Measurements from ENCODE around the gene RAVER1.
A peak's percentile ranks its signal among the peaks of the same experiment; 100 is the strongest.
"Not testable (repeated sequence)": the region's sequence is repeated elsewhere in the genome, so short reads cannot be mapped to it uniquely, and the experiment has no call there.

RAVER1 gene

GRCh38 chr19:10339380-10339960 is 6.1 kb upstream of the RAVER1 start, which contains the start of gene ICAM3:
ICAM3 (minus strand) TSS chr19:10339624; CDS start chr19:10339614, 10 bp downstream.
- Histone ChIP-seq H3K4me2 (ENCODE audit: insufficient read depth, low read length) (peak within 1 kb of the TSS; percentile 77), H3K79me2 (ENCODE audit: insufficient read depth, low read length) (peaks cover 14% of the 10 kb centered on the region), H3K36me3 (ENCODE audit: insufficient read depth, low read length) (peaks cover 9% of the 10 kb centered on the region), H3K9me3 (ENCODE audit: insufficient read depth, low read length, severe bottlenecking) (no peaks in the 10 kb centered on the region), H4K20me1 (ENCODE audit: insufficient read depth, low read length) (no peaks in the 10 kb centered on the region), H3K9ac (ENCODE audit: low read depth, low read length) (peak within 1 kb of the TSS; percentile 61), H3K27me3 (ENCODE audit: insufficient read depth, low read length, poor library complexity) (no peaks in the 10 kb centered on the region), H3K4me3 (ENCODE audit: low read depth in 1 of 2, low read length in 2 of 2) (peak within 1 kb of the TSS; percentile 4 to 64; a peak in 3 of 4 replicates), H2AFZ (ENCODE audit: low read depth, low read length) (peak within 1 kb of the TSS; percentile 95), H3K27ac (ENCODE audit: low read length) (peak within 1 kb of the TSS; percentile 88), H3K4me1 (ENCODE audit: insufficient read depth, low read length) (peaks cover 32% of the 10 kb centered on the region)
- ATAC-seq (ENCODE audit: insufficient read depth, low read depth) = peak; percentile 96
- DNase-seq = peak; percentile 81
- no peak for TF ChIP-seq EZH2 (IDR thresholded peaks at IDR 0.05; ENCODE audit: borderline replicate concordance, low read depth, low read length, severe bottlenecking)
- no peak for TF ChIP-seq CTCF (IDR thresholded peaks at IDR 0.05; ENCODE audit: borderline replicate concordance, extremely low read depth, low read length, poor library complexity, severe bottlenecking)

GRCh38 chr19:10338940-10339339 is 5.6 kb upstream of the RAVER1 start:
- Histone ChIP-seq H3K9ac (ENCODE audit: low read depth, low read length) (peak overlapping the region; percentile 61), H3K9me3 (ENCODE audit: insufficient read depth, low read length, severe bottlenecking) (no peaks in the 10 kb centered on the region), H2AFZ (ENCODE audit: low read depth, low read length) (peak overlapping the region; percentile 95), H3K27me3 (ENCODE audit: insufficient read depth, low read length, poor library complexity) (no peaks in the 10 kb centered on the region), H3K36me3 (ENCODE audit: insufficient read depth, low read length) (peaks cover 12% of the 10 kb centered on the region), H3K79me2 (ENCODE audit: insufficient read depth, low read length) (peaks cover 19% of the 10 kb centered on the region), H3K4me1 (ENCODE audit: insufficient read depth, low read length) (peaks cover 38% of the 10 kb centered on the region), H3K4me3 (ENCODE audit: low read depth in 1 of 2, low read length in 2 of 2) (peak overlapping the region; percentile 4 to 64; a peak in 3 of 4 replicates), H4K20me1 (ENCODE audit: insufficient read depth, low read length) (no peaks in the 10 kb centered on the region), H3K27ac (ENCODE audit: low read length) (peak overlapping the region; percentile 88), H3K4me2 (ENCODE audit: insufficient read depth, low read length) (peak overlapping the region; percentile 77)
- DNase-seq (no peak), ATAC-seq (ENCODE audit: insufficient read depth, low read depth) (no peak)
- TF ChIP-seq CTCF (IDR thresholded peaks at IDR 0.05; ENCODE audit: borderline replicate concordance, extremely low read depth, low read length, poor library complexity, severe bottlenecking) = no peak
- TF ChIP-seq EZH2 (IDR thresholded peaks at IDR 0.05; ENCODE audit: borderline replicate concordance, low read depth, low read length, severe bottlenecking) = no peak

GRCh38 chr19:10336725-10337124 is 3.4 kb upstream of the RAVER1 start:
- not testable (repeated sequence) for H3K9me3 ChIP-seq (ENCODE audit: insufficient read depth, low read length, severe bottlenecking); ATAC-seq (ENCODE audit: insufficient read depth, low read depth); H3K4me2 ChIP-seq (ENCODE audit: insufficient read depth, low read length); H3K27ac ChIP-seq (ENCODE audit: low read length); DNase-seq; H3K9ac ChIP-seq (ENCODE audit: low read depth, low read length); H2AFZ ChIP-seq (ENCODE audit: low read depth, low read length); H3K27me3 ChIP-seq (ENCODE audit: insufficient read depth, low read length, poor library complexity); H3K4me3 ChIP-seq (ENCODE audit: low read depth in 1 of 2, low read length in 2 of 2)
- peaks cover 23% of the 10 kb centered on the region for H3K36me3 ChIP-seq (ENCODE audit: insufficient read depth, low read length)
- peaks cover 13% of the 10 kb centered on the region for H4K20me1 ChIP-seq (ENCODE audit: insufficient read depth, low read length)
- peaks cover 38% of the 10 kb centered on the region for H3K79me2 ChIP-seq (ENCODE audit: insufficient read depth, low read length)
- H3K4me1 ChIP-seq (ENCODE audit: insufficient read depth, low read length) = peaks cover 52% of the 10 kb centered on the region

GRCh38 chr19:10335352-10335985 is 2.1 kb upstream of the RAVER1 start:
- Histone ChIP-seq H3K4me1 (ENCODE audit: insufficient read depth, low read length) (peaks cover 52% of the 10 kb centered on the region), H3K4me2 (ENCODE audit: insufficient read depth, low read length) (no peak overlapping the region), H3K9me3 (ENCODE audit: insufficient read depth, low read length, severe bottlenecking) (no peaks in the 10 kb centered on the region), H3K27ac (ENCODE audit: low read length) (no peak overlapping the region), H3K36me3 (ENCODE audit: insufficient read depth, low read length) (peaks cover 30% of the 10 kb centered on the region), H3K9ac (ENCODE audit: low read depth, low read length) (no peak overlapping the region), H2AFZ (ENCODE audit: low read depth, low read length) (no peak overlapping the region), H4K20me1 (ENCODE audit: insufficient read depth, low read length) (peaks cover 21% of the 10 kb centered on the region), H3K4me3 (ENCODE audit: low read depth in 1 of 2, low read length in 2 of 2) (no peak overlapping the region), H3K79me2 (ENCODE audit: insufficient read depth, low read length) (peaks cover 48% of the 10 kb centered on the region), H3K27me3 (ENCODE audit: insufficient read depth, low read length, poor library complexity) (no peaks in the 10 kb centered on the region)
- DNase-seq (no peak), ATAC-seq (ENCODE audit: insufficient read depth, low read depth) (no peak)
- TF ChIP-seq EZH2 (IDR thresholded peaks at IDR 0.05; ENCODE audit: borderline replicate concordance, low read depth, low read length, severe bottlenecking) = no peak
- TF ChIP-seq CTCF (IDR thresholded peaks at IDR 0.05; ENCODE audit: borderline replicate concordance, extremely low read depth, low read length, poor library complexity, severe bottlenecking) = no peak
